SK-N-SH treated with all-trans-retinoic acid at 6 μM for 48 hours (cell line): ENCODE data around the gene CD101.

Source experiments
- ATAC-seq: fragments of 200-7000 bp; cut with Tn5 transposase; 3 replicates; pipeline ENCODE4 v1.9.1; 2020; ENCODE audit warnings: mild to moderate bottlenecking, moderate library complexity
- BACH2 ChIP-seq: fragments of 250-450 bp; sonication (Bioruptor Pico); IDR thresholded peaks from 2 replicates; pipeline ENCODE4 v1.9.0; 2021; ENCODE audit warnings: mild to moderate bottlenecking, borderline replicate concordance
- CREB5 ChIP-seq: fragments of 250-450 bp; sonication (Bioruptor Pico); IDR thresholded peaks from 2 replicates; pipeline ENCODE4 v1.5.1; 2020; ENCODE audit warnings: low read depth, mild to moderate bottlenecking, moderate library complexity
- CSRNP3 ChIP-seq: fragments of 250-450 bp; sonication (Bioruptor Pico); IDR thresholded peaks from 2 replicates; pipeline ENCODE4 v1.5.1; 2021; ENCODE audit warnings: mild to moderate bottlenecking, moderate library complexity
- ESRRG ChIP-seq: fragments of 250-450 bp; sonication (Bioruptor Pico); IDR thresholded peaks from 2 replicates; pipeline ENCODE4 v1.6.1; 2021; ENCODE audit warnings: mild to moderate bottlenecking
- GLIS3 ChIP-seq: fragments of 250-450 bp; sonication (Bioruptor Pico); IDR thresholded peaks from 2 replicates; pipeline ENCODE4 v1.5.0; 2020; ENCODE audit warnings: mild to moderate bottlenecking, moderate library complexity
- ISL1 ChIP-seq: fragments of 250-450 bp; sonication (Bioruptor Pico); IDR thresholded peaks from 2 replicates; pipeline ENCODE4 v2.1.2; 2022; ENCODE audit warnings: mild to moderate bottlenecking, moderate library complexity
- OSR1 ChIP-seq: fragments of 250-450 bp; sonication (Bioruptor Pico); IDR thresholded peaks from 2 replicates; pipeline ENCODE4 v1.8.0; 2022; ENCODE audit warnings: moderate library complexity, mild to moderate bottlenecking, inconsistent platforms
- PATZ1 ChIP-seq: fragments of 250-450 bp; sonication (Bioruptor Pico); IDR thresholded peaks from 2 replicates; pipeline ENCODE4 v1.8.0; 2020; ENCODE audit warnings: mild to moderate bottlenecking, moderate library complexity, borderline replicate concordance
- POU6F1 ChIP-seq: fragments of 250-450 bp; sonication (Bioruptor Pico); IDR thresholded peaks from 2 replicates; pipeline ENCODE4 v1.8.0; 2021; ENCODE audit warnings: low read depth, mild to moderate bottlenecking, moderate library complexity, borderline replicate concordance
- SNAI2 ChIP-seq: fragments of 250-450 bp; sonication (Bioruptor Pico); IDR thresholded peaks from 2 replicates; pipeline ENCODE4 v1.5.0; 2020; ENCODE audit warnings: mild to moderate bottlenecking, moderate library complexity
- TCF4 ChIP-seq: fragments of 250-450 bp; sonication (Bioruptor Pico); IDR thresholded peaks from 2 replicates; pipeline ENCODE4 v1.8.0; 2021; ENCODE audit warnings: mild to moderate bottlenecking, moderate library complexity, borderline replicate concordance
- TOX ChIP-seq: fragments of 250-450 bp; sonication (Bioruptor Pico); IDR thresholded peaks from 2 replicates; pipeline ENCODE4 v1.8.0; 2021; ENCODE audit warnings: mild to moderate bottlenecking, moderate library complexity, borderline replicate concordance
- TSHZ2 ChIP-seq: fragments of 250-450 bp; sonication (Bioruptor Pico); IDR thresholded peaks from 2 replicates; pipeline ENCODE4 v1.5.0; 2020; ENCODE audit warnings: mild to moderate bottlenecking, moderate library complexity
- ZC3H10 ChIP-seq: fragments of 250-450 bp; sonication (Bioruptor Pico); IDR thresholded peaks from 2 replicates; pipeline ENCODE4 v1.5.1; 2021; ENCODE audit warnings: mild to moderate bottlenecking, moderate library complexity
- ZFP3 ChIP-seq: fragments of 250-450 bp; sonication (Bioruptor Pico); IDR thresholded peaks from 2 replicates; pipeline ENCODE4 v1.5.0; 2020; ENCODE audit warnings: mild to moderate bottlenecking, moderate library complexity
- ZFP30 ChIP-seq: fragments of 450-650 bp; formaldehyde crosslinking; IDR thresholded peaks from 2 replicates; pipeline ENCODE4 v1.5.0; 2022; ENCODE audit warnings: mild to moderate bottlenecking, moderate library complexity
- ZNF565 ChIP-seq: fragments of 450-650 bp; formaldehyde crosslinking; conservative IDR thresholded peaks from 2 replicates; pipeline ENCODE4 v1.5.0; 2020; ENCODE audit warnings: low read depth, mild to moderate bottlenecking, moderate library complexity
- ZNF70 ChIP-seq: fragments of 450-650 bp; formaldehyde crosslinking; IDR thresholded peaks from 2 replicates; pipeline ENCODE4 v1.5.0; 2020; ENCODE audit warnings: mild to moderate bottlenecking, moderate library complexity

Gene CD101

GRCh38 chr1:116982319-116983004, 19.1 kb upstream of the CD101 start:
- TF ChIP-seq SNAI2 (CRISPR knock-in tag) (no peak), BACH2 (CRISPR knock-in tag) (no peak), TSHZ2 (no peak), CSRNP3 (CRISPR knock-in tag) (no peak), GLIS3 (CRISPR knock-in tag) (no peak), PATZ1 (no peak), POU6F1 (CRISPR knock-in tag) (no peak), ZNF565 (CRISPR knock-in tag) (no peak), OSR1 (CRISPR knock-in tag) (no peak), ISL1 (no peak), ZNF70 (CRISPR knock-in tag) (no peak), ESRRG (no peak)

GRCh38 chr1:116983112-116983511, 18.4 kb upstream of the CD101 start:
- TF ChIP-seq CREB5 (CRISPR knock-in tag) (no peak), ZFP30 (no peak), PATZ1 (no peak), TOX (CRISPR knock-in tag) (no peak)
- TF ChIP-seq, all 23 proteins: peak for 0
- ATAC-seq = no peak

More at GRCh38 chr1:116982319-116983004, 19.1 kb upstream of the CD101 start:
- no peak for ATAC-seq

GRCh38 chr1:116983678-116984077, 17.9 kb upstream of the CD101 start:
- TF ChIP-seq TCF4 (CRISPR knock-in tag) (no peak), SNAI2 (CRISPR knock-in tag) (no peak), TOX (CRISPR knock-in tag) (no peak), BACH2 (CRISPR knock-in tag) (no peak), ZNF565 (CRISPR knock-in tag) (no peak), ZC3H10 (CRISPR knock-in tag) (no peak), ZFP3 (CRISPR knock-in tag) (no peak), ZNF70 (CRISPR knock-in tag) (no peak), PATZ1 (no peak)
- ATAC-seq = no peak
